Neural crest cell (in vitro differentiated cells): Measurements from ENCODE around the gene SH3BGRL2. TPM values are rescaled to one million over a fixed set of nuclear protein-coding genes. Genes with fewer than 3 reads are reported as not detected.

Source experiments
- DNase-seq: peaks from one replicate; pipeline ENCODE4 v3.0.0; 2021; ENCODE audit warnings: low read depth, mixed read lengths, low spot score
- H3K27ac Mint-ChIP-seq: one replicate; pipeline ENCODE4 v1.8.0; 2021; ENCODE audit warnings: mild to moderate bottlenecking, mixed read lengths; ENCODE audit not compliant: unreplicated experiment
- H3K27me3 Mint-ChIP-seq: 2 replicates; pipeline ENCODE4 v1.8.0; 2021; ENCODE audit warnings: low read depth, mild to moderate bottlenecking, mixed read lengths
- H3K36me3 Mint-ChIP-seq: 2 replicates; pipeline ENCODE4 v1.8.0; 2021; ENCODE audit warnings: low read depth, mild to moderate bottlenecking, mixed read lengths
- H3K4me1 Mint-ChIP-seq: 2 replicates; pipeline ENCODE4 v1.8.0; 2021; ENCODE audit warnings: mixed read lengths
- H3K4me3 Mint-ChIP-seq: one replicate; pipeline ENCODE4 v1.8.0; 2021; ENCODE audit warnings: mild to moderate bottlenecking, mixed read lengths
- H3K9me3 Mint-ChIP-seq: 2 replicates; pipeline ENCODE4 v1.8.0; 2021; ENCODE audit warnings: mixed read lengths
- CTCF ChIP-seq: fragments of 200-600 bp; sonication (generic); conservative IDR thresholded peaks from 2 replicates; pipeline ENCODE4 v1.5.0; 2021; ENCODE audit warnings: antibody characterized with exemption, mild to moderate bottlenecking
- total RNA-seq: library from RNA; stranded (reverse); gene quantifications from 2 replicates; pipeline ENCODE4 v1.2.1, GENCODE V29; 2021

The SH3BGRL2 gene
- total RNA-seq, 1 donor from 2014 or later = 11.1 TPM

DNA sequence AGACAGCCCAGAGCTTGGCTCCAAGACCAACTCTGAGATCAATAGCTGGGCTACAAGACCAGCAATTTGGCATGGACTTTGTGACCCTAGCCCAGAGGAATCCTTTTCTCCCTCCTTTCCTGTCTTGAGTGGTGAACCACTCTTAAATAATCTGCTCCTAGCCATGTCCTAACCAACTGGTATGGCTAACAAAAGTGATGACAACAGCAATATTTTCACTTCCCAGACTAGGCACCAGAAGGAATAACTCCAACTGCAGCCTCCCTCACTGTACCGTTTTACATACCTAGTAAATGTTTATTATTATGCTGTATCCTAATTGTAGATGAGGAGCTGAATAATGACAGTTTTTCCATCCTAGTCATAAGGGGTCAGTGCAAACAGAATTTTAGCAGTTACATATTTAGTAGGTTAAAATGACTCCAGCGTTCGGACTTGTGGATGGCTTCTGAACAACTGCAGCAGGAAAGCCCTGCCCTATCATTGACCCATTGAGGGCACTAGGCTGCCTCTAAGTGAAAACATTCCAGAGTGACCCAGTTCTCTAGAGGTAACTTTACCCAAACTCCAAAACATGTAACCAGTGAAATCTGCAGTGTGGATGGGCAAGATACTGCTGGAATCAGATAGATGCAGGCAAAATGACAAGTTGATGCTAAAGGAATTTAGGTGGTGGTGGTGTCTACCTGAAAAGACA, 77.1 kb downstream of the SH3BGRL2 start:
- DNase-seq = no peak
- Mint-ChIP-seq H3K27ac (no peak overlapping the region), H3K4me1 (no peaks in the 10 kb centered on the region), H3K36me3 (no peaks in the 10 kb centered on the region), H3K9me3 (no peaks in the 10 kb centered on the region), H3K4me3 (no peak overlapping the region), H3K27me3 (no peaks in the 10 kb centered on the region)
- TF ChIP-seq CTCF = no peak

DNA sequence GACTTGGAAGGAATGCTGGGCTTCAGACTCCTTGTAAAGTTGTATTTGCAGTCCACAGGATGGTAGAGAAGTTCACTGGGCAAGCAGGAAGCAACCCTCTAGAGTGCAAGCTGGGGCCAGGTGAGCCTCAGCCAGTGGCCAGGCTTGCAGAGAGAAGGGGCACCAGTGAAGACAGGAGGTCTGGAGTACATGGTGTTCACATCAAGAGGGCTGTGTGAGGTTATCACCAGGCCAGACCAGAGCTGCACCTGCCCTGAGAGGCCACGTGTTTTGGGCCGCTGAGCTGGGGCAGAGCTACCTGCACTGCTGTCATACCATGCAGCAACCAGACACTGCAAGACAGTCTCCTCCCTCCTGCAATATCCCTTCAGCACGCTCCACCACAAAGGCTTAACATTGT, 79.0 kb downstream of the SH3BGRL2 start:
- TF ChIP-seq CTCF = no peak
- H3K4me3 Mint-ChIP-seq = no peak overlapping the region
- no peaks in the 10 kb centered on the region for H3K4me1 Mint-ChIP-seq
- no peaks in the 10 kb centered on the region for H3K36me3 Mint-ChIP-seq
- no peak for DNase-seq
- no peaks in the 10 kb centered on the region for H3K9me3 Mint-ChIP-seq
- peaks cover 2% of the 10 kb centered on the region for H3K27me3 Mint-ChIP-seq
- no peak overlapping the region for H3K27ac Mint-ChIP-seq

DNA sequence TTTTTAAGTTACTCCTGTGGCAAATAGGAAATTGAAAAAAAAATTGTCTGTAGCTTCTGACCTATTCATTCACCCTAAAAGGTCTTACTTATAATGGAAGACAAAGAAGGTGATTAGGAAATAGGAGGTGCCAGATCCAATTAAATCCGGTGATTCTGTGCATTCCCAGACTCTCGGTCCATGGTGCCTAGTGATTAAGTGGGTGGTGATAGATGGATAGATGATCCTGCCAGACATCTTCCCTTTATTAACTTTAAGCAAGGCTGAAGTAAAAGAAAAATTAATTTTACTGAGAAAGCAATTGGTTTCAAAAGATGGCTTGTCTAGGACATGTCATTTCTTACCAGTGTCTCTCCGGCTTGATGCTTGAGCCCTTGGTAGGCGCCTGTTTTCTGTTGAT, 80.0 kb downstream of the SH3BGRL2 start:
- Mint-ChIP-seq H3K4me3 (no peak overlapping the region), H3K36me3 (no peaks in the 10 kb centered on the region), H3K4me1 (no peaks in the 10 kb centered on the region), H3K9me3 (no peaks in the 10 kb centered on the region), H3K27me3 (peaks cover 3% of the 10 kb centered on the region), H3K27ac (no peak overlapping the region)
- DNase-seq = no peak
- TF ChIP-seq CTCF = no peak

DNA sequence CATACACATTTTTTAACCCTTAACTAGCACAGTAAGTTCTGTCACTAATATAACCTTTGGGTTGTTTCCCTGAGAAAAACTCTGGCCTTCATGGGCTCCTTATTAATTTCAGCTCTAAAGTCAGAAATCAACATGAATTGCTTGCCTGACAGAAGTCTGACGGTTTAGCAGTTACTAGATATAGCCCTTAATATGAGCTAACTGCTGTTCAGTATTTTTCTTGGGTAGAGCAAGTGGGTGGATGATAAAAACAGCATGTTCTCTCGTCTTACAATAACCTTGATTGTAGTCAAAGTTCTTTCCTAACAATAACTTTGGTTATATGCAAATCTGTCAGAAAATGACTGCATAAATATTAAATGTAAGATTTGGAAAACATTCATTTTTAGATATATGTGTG, 81.0 kb downstream of the SH3BGRL2 start:
- no peaks in the 10 kb centered on the region for H3K9me3 Mint-ChIP-seq
- H3K4me1 Mint-ChIP-seq = no peaks in the 10 kb centered on the region
- no peak for DNase-seq
- peaks cover 3% of the 10 kb centered on the region for H3K27me3 Mint-ChIP-seq
- no peak for TF ChIP-seq CTCF
- no peak overlapping the region for H3K27ac Mint-ChIP-seq
- H3K4me3 Mint-ChIP-seq = no peak overlapping the region
- H3K36me3 Mint-ChIP-seq = no peaks in the 10 kb centered on the region

- Mint-ChIP-seq H3K9me3 (no peaks in the 10 kb centered on the region), H3K27ac (no peak overlapping the region), H3K4me3 (no peak overlapping the region)
Observed at GRCh38 chr6:79712616-79713135, 81.5 kb downstream of the SH3BGRL2 start.

More at GRCh38 chr6:79712616-79713135, 81.5 kb downstream of the SH3BGRL2 start:
- Mint-ChIP-seq H3K4me1 (no peaks in the 10 kb centered on the region), H3K36me3 (no peaks in the 10 kb centered on the region), H3K27me3 (peaks cover 3% of the 10 kb centered on the region)
- TF ChIP-seq CTCF = no peak
- no peak for DNase-seq
